Stimulated activated CD4-positive, alpha-beta T cell treated with anti-CD3 and anti-CD28 coated beads, TNF-alpha, amount 100 ng/mL, for 4 hours (primary cell): ENCODE results near the gene ST6GALNAC6.
A peak's percentile ranks its signal among the peaks of the same experiment; 100 is the strongest.
"Not testable (repeated sequence)": the region's sequence is repeated elsewhere in the genome, so short reads cannot be mapped to it uniquely, and the experiment has no call there.

Experiments
- DNase-seq, 3 experiments: peaks; one replicate each; pipeline ENCODE4 v3.0.0-alpha.2; 2020; ENCODE audit warnings: low read depth in 3 of 3

The ST6GALNAC6 gene

GRCh38 chr9:127873886-127874285 is 25.5 kb downstream of the ST6GALNAC6 start:
- DNase-seq, result no peak

DNA sequence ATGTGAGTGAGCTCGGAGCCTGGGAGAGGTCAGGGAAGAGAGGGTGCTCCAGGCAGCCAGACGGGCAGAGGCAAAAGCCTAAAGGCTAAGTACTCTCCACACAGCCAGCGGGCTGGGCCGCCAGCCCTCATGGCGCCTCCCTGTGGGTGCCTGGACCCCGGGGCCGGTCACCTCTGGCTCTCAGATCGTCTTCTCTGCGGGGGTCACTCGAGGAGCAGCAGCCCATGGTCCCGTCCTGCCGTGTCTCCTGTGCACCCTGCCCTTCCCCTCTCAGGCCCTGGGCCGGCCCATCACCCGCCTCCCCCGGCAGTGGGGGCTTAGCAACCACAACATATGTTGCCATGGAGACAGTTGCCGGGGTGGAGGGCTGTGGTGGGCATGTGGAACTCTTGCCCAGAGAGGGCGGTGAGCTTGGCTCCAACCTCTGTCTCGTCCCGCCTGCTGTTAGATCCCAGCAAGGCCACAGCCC is 26.1 kb downstream of the ST6GALNAC6 start:
- no peak for DNase-seq

- DNase-seq, result no peak
Observed at GRCh38 chr9:127872369-127873222, 26.8 kb downstream of the ST6GALNAC6 start.

GRCh38 chr9:127871531-127871930 is 27.9 kb downstream of the ST6GALNAC6 start:
- DNase-seq, result no peak

DNA sequence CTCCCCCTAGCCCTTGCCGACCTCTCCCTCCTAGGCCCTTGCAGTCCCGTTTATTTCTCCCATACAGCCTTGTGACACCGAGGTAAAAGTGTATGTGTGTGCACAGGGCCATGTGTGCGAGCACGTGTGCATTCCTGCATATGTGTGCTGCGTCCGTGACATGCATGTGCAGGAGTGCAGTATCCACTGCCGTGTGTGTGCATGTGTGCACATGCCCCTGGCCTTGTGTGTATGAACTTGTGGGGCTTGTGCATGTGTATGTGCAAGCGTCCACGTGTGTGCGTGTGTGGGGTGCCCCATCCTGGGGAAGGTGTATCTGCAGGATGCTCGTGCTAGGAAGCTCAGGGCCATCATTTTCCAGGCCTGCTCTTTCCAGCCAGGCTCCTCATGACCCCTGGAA is 28.5 kb downstream of the ST6GALNAC6 start:
- no peak for DNase-seq

GRCh38 chr9:127870153-127870491 is 29.3 kb downstream of the ST6GALNAC6 start:
- DNase-seq, result not testable (repeated sequence)

- peak; percentile 56 to 74 (median 66) for DNase-seq
Observed at GRCh38 chr9:127869310-127870152, 29.9 kb downstream of the ST6GALNAC6 start.

DNA sequence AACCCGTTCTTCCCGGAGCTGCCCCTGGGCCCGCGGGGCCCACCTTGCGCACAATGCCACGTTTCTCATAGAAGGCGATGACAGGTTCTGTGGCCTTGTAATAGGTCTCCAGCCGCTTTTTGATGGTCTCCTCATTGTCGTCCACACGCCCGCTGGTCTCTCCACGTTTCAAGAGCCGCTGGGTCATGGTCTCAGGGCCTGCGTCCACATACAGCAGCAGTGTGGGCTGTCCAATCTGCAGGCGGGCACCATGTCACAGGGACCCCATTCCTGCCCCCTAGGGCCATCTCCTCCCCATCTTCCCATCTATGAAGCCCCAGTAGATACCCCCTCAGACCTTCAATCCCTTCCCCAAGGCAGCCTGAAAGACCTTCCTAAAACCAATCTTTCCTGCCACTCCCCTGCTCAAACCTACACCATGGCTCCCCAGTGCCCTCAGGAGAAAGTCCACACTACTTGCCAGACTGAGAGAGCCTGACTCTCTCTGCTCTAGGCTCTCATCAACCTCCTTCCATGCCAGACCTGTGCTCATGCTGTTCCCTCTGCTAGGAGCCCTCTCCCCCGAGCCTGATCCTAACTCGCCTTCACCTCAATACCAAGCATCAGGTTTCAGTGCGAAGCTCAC is 31.0 kb downstream of the ST6GALNAC6 start:
- DNase-seq, result no peak

- DNase-seq, result no peak
Observed at GRCh38 chr9:127867356-127868277, 31.8 kb downstream of the ST6GALNAC6 start.

DNA sequence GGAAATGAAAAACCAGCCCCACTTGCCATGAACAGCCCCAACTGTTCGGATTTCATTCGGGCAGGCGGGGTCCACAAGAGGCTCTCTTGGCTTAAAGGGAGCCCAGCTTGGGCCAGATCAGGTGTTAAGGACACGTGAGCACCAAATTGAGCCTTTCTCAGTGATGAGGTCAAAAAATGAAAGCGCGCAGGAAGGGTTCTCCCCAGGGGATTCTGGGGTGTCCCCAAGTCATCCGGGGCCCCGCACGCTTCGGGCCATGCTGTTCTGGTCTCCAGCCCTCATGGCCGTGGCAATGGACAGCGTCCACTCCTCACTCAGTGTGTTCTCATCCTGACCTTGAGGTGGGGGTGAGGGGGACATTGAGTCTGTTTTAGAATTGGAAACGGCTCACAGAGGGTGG is 32.9 kb downstream of the ST6GALNAC6 start:
- DNase-seq, result no peak

DNA sequence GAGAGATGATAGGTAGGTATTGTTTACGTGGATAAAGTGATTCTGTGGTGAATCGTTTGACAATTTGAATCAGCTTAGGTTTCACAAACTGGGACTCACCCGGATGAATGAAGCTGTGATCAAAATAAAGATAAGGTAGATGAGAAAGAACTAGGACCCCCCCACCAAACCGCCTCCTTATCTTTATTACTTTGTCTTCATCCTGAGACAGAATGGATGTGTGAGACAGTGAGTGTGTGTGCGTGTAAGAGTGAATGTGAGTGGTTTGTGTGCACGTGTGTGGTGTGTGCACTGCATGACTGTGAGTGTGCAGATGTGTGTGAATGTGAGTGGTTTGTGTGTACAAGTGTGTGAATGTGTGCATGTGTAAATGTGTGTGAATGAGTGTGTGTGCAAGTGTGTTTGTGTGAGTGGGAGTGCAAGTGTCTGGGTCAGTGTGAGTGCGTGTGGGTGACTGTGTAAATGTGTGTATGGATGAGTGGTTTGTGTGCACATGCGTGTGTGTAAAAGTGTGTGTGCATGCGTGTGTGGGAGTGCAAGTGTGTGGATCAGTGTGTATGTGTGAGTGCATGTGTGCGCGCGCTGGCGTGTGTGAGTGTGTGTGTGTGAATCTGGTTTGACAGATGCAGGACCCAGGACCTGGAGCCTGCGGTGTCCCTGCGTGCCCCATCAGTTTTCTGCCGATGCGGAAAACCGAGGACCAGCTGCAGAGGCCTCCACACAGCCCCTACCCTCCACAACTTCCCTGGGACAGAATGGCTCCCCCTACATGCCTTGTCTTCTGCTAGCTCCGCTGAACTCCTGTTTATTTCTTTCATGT is 33.5 kb downstream of the ST6GALNAC6 start:
- no peak for DNase-seq

DNA sequence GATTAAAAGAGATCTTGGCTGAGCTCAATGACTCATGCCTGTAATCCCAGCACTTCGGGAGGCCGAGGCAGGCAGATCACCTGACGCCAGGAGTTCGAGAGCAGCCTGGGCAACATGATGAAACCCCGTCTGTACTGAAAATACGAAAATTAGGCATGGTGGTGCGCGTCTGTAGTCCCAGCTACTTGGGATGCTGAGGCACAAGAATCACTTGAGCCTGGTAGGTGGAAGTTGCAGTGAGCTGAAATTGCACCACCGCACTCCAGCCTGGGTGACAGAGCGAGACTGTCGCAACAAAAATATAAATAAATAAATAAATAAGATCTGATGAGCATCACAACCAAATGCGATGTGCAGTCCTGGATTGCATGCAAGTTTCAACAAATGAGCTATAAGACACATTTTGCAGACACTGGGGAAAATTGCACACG is 36.2 kb downstream of the ST6GALNAC6 start:
- DNase-seq, result no peak

- peak in 1 of 3 experiments; percentile 17 for DNase-seq
Observed at GRCh38 chr9:127862075-127863011, 37.1 kb downstream of the ST6GALNAC6 start.

DNA sequence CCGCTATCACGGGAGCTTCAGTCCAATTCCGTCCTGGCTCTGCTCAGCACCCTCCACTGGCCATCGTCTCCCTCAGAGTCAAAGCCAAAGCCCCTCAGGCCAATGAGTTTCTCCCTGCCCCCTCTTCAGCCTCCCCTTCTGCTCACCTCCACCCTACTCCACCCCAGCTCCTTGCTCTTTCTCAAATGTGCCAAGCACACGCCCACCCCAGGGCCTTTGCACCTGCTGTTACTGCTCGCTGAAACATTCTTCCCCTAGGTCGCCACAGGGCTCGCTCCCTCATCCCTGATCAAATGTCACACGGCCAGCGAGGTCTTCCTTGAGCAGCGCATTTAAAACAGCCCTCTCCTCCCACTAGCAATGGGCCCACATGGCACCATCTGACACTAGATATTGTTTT is 38.6 kb downstream of the ST6GALNAC6 start:
- no peak for DNase-seq

DNA sequence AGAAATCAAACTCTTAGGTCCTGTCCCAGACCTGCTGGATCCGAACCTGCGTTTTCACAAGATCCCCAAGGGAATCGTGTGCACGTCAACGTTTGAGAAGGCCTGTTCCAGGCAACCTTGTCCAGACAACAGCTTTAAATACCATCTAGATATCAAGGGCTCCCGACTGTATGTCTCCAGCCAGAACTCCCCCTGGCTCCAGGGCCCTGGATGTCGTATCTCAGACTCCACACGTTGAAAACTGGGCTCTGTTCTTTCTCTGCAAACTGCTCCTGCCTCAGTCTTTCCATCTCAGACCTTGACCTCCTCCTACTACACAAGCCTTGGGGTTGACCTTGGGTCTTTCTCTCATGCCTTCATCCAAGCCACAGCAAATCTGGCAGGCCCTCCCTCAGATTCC is 39.1 kb downstream of the ST6GALNAC6 start:
- DNase-seq, result no peak

- no peak for DNase-seq
Observed at GRCh38 chr9:127858041-127858512, 41.3 kb downstream of the ST6GALNAC6 start.

DNA sequence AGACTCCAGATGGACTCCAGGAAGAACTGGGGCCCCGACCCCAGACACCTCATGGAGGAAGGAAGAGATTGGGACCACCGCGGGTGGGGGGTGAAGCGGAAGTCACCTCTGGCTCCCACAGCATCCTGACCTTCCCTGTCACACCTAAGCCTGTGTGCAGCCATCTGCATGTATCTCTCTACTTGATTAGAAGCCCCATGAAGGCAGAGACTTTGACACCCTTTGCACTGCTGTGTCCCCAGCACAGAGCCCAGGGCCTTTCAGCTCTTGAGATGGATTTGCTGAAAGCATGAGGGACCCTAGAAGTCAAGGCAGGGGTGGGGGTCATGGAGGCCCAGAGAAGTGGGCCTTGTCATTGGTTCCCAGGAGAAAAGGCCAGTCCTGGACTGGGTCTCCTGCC is 42.1 kb downstream of the ST6GALNAC6 start:
- DNase-seq, result no peak

DNA sequence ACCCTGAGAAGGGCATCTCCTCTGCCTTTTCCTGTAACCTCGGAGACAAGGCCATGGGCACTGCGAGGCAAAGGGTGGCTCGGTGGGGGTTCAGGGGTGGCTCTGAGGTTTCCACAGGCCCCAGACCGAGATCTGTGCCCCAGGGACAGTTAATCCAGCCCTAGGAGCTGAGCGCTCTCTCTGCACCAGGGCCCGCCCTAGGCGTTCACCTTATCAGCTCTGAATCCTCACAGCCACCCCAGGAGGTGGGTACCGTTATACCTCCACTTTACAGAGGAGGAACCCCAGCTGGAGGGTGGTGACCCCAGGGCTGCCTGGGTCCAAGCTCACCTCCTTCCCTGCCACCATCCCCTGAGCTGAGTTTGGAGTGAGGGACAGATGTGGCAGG is 42.7 kb downstream of the ST6GALNAC6 start:
- DNase-seq, result no peak

- DNase-seq, result no peak
Observed at GRCh38 chr9:127856094-127856728, 43.2 kb downstream of the ST6GALNAC6 start.
